HG03175 (cell line): ENCODE data around the gene C12orf43.
"Not testable (repeated sequence)": the region's sequence is repeated elsewhere in the genome, so short reads cannot be mapped to it uniquely, and the experiment has no call there.

Source experiments
- ATAC-seq: cut with Tn5 transposase; IDR thresholded peaks from one replicate; pipeline ENCODE4 v1.9.1; 2021; ENCODE audit warnings: mild to moderate bottlenecking, moderate library complexity; ENCODE audit not compliant: unreplicated experiment

Gene C12orf43

GRCh38 chr12:121015825-121016766 is at the start of gene C12orf43:
Gene C12orf43 (minus strand): TSS chr12:121016487. CDS start chr12:121016474, 13 bp downstream.
- ATAC-seq = peak; percentile 97

GRCh38 chr12:121065345-121065744 is 49.1 kb upstream of the C12orf43 start:
- ATAC-seq = no peak

DNA sequence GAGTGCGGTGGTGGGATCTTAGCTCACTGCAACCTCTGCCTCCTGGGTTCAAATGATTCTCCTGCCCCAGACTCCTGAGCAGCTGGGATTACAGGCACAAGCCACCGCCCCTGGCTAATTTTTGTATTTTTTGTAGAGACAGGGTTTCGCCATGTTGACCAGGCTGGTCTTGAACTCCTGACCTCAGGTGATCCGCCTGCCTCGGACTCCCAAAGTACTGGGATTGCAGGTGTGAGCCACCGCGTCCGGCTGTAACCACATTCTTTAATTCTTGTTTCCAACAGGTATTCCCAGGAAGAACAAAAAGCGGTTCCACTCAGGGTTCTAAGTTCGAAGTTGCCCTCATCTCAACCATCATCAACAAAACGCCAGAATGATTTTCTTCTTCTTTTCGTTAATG is 48.3 kb upstream of the C12orf43 start:
- not testable (repeated sequence) for ATAC-seq

DNA sequence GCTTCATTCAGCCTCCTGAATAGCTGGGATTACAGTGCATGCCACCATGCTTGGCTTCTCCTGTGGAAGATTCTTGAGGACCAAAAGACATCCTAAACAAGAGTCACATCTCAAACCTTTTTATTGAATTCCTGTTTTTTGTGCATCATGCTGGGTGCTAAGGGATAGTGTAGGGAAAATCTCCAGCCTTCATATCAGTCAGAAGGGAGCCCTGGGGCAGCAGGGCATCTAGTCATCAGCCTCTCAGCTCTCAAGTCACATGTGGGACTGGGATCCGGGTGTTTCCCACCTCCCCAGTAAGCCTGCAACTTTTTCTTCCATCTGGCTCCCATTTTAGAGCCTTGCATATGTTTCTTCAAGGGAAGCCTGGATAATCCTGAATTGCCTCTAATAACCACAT is 47.8 kb upstream of the C12orf43 start:
- no peak for ATAC-seq

GRCh38 chr12:121062391-121063045 is 46.2 kb upstream of the C12orf43 start:
- no peak for ATAC-seq

DNA sequence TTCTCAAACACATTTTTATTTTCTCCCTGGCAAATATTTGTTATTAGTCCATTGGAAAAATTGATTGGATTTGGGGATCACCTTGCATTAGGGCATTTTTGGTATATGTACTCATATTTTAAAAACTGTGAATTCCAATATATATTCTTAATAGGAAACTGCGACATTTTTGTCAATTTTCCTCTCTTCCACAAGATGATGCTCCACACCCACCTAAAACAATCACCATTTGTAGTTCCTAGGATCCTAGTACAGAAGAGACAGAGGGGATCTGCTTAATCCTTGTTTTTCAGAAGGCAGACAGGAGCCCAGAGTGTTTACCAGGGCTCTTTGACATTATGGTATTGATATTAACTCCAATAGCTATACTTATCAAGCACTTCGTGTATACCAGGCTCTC is 45.5 kb upstream of the C12orf43 start:
- no peak for ATAC-seq

- peak; percentile 90 for ATAC-seq
Measured at GRCh38 chr12:121060149-121061001, 44.1 kb upstream of the C12orf43 start.

DNA sequence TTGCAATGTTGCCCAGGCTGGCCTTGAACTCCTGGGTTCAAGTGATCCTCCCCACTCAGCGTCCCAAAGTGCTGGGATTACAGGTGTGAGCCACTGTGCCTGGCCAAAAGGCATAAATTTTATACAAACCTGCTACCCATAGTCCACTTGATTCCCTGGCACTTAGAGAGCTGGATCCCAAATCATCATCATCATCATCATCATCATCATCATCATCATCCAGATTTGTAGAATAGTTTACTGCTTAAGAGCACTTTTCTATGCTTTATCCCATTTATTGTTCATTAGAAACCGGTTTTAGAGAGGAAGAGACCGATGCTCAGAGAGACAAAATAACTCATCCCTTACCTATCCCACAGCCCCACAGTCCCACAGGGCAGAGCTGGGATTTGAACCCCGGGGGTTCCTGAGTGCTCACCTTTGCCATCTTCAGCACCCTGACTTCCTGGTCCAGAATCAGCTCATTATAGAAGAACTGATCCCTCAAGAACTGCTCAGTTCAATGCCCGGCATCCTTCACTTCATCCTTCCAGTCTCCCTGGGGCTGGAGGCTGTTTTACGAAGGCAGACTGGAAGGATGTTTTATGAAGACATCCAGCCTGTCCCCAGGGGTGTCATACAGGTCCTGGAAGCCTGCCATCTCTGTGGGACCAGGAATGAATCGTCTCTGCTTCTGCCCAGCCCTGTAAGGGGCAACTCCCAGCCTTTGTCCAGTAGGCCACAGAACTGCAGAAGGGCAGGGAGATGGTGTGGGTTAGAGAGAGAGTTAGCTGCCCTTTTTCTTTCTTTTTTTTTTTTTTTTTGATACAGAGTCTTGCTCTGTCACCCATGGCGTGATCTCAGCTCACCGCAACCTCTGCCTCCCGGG is 43.0 kb upstream of the C12orf43 start:
- peak; percentile 12 for ATAC-seq

DNA sequence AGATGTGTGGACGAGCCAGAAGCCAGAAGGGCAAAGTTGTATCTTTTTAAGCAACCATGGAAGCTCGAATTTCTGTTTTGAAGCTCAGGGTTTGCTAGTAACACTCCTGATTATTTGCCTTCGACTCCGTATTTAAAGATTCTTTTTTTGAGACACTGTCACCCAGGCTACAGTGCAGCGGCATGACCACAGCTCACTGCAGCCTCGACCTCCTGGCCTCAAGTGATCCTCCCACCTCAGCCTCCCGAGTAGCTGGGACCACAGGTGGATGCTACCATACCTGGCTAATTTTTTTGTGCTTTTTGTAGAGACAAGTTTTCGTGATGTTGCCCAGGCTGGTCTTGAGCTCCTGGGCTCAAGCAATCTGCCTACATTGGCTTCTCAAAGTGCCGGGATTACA is 41.5 kb upstream of the C12orf43 start:
- no peak for ATAC-seq

DNA sequence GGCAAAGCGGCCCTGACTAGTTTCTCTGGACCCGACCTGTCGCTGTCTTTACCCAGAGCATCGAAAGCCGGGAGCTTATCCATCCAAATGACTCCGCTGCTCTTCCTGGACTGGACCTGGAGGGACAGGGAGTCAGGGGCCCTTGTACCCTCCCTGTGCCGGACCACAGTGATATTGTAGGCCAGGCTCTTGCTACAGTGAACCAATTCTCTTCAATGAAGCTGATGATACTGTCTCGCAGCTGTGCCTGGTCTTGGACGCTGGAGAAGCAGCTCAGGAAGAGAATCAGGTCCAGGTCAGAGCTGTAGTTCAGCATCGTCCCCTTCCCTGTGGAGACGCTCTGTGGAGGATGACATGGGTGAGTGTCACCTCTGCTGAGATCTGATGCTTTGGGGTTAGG is 37.4 kb upstream of the C12orf43 start:
- no peak for ATAC-seq

- no peak for ATAC-seq
Measured at GRCh38 chr12:121050725-121051124, 34.4 kb upstream of the C12orf43 start.

GRCh38 chr12:121048442-121048841 is 32.2 kb upstream of the C12orf43 start:
- no peak for ATAC-seq

GRCh38 chr12:121047400-121047799 is 31.1 kb upstream of the C12orf43 start:
- not testable (repeated sequence) for ATAC-seq

- no peak for ATAC-seq
Measured at GRCh38 chr12:121043067-121043466, 26.8 kb upstream of the C12orf43 start.

DNA sequence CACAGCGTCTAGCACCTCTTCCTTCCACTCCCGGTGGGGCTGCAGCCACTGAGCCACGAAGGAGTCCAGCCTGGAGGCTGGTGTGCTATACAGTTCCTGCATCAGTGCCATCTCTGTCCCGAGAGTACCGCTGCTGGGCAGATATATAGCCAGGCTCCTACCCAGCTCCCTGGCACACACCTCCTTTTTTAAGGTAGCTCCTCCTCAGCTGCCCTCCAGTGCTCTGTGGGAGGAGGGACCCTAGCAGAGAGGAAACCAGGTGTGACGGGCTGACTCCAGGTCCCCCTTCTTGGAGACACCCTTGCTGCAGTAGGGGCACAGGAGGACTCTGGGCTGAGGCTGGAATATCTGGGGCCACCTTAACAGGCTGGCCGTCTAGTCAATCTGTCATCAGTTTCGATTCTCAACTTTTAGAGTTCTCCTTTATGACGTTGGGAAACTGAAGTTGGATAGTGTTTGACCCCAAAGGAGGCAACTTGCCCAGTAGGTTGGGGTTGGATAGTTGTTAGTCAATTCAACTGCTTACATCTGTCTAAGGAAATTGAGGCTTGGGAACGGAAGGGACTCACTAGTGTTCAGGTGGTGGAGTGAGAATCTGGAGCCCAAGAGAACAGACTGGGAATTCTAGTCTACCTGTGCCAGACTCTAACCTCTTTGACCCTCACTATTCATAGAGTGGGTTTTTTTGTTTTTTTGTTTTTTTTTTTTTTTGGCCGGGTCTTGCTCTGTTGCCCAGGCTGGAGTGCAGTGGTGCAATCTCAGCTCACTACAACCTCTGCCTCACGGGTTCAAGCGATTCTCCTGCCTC is 22.8 kb upstream of the C12orf43 start, which contains the start of gene OASL:
Gene OASL, minus strand, starts transcription at position 386 of the 808 bp plus-strand sequence. Its CDS starts 275 bp downstream, at position 111.
- peak; percentile 82 for ATAC-seq

DNA sequence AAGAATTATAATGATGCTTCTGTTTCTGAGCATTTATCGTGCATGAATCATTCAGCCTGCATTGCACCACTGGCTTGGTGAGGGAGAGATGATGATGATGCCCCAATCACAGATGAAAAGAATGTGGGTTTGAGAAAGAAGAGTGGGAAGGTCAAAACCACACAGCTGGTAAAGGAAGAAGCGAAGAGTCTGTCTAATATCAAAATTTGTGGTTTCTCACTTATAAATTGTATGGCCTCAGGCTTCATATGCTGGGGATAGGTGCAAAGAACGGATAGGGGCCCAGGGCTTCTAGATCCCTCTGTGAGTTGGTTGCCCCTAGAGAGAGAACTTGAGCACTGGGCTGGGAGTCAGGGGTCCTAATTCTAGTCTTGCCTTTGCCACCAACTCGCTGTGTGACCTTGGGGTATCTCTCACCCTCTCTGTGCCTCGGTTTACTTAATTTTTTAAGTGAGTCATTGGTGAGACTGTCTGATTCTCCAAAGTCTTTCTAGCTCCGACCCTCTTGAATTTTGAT is 20.6 kb upstream of the C12orf43 start:
- ATAC-seq = no peak

DNA sequence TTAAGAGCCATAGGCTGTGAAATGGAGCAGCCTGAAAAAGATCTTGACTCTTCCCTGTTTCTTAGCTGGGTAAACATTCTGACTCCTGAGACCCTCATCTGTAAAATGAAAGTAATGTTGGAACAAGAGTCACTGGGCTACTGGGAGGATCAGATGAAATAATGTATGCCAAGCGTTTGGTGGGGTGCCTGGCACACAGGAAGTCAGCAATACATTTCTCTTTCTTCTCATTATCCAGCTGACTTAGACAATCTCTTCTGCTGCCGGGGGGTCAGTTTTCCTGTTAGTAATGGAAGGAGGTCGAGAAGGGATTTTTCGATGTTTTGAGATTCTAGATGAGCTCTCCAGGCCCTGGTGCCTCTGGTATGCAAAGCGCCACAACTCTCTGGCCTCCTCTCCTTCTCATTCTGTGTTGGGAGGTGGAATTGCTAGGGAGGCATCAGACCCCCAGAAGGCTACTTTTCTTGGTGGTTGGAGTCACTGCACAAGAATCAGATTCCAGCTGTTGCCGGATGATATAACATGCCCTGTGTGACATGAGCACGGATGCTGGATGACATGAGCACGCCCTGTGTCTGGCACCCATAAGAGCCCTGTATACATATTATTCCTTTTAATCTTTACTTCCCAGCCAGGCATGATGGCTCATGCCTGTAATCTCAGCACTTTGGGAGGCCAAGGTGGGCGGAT is 18.5 kb upstream of the C12orf43 start:
- ATAC-seq = no peak

DNA sequence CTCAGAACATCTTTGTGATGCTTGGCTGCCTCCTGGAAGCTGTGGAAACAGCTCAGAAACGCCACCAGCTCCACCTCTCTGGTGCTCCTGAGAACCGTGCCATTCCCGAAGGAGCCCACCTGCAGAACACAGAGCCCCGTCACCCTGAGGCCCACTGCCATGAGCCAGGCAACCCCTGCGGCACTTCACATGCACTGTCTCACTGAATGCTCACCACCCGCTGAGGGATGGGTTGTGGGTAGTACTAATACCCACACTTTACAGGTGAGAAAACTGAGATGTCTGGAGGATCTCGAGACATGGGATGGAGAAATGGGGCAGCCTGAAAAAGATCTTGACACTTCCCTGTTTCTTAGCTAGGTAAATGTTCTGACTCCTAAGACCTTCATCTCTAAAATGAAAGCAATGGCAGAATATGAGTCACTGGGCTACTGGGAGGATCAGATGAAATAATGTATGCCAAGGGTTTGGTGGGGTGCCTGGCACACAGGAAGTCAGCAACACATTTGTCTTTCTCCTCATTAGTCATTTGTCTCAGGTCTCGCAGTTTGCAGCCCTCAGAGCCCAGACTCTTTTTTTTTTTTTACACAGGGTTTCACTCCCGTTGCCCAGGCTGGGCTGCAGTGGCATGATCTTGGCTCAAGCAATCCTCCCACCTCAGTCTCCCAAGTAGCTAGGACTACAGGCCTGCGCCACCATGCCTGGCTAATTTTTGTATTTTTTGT is 17.5 kb upstream of the C12orf43 start:
- no peak for ATAC-seq
